ENCODE measurements around the gene BLVRA. TPM values are rescaled to one million over a fixed set of nuclear protein-coding genes. Genes with fewer than 3 reads are reported as not detected.

Gene BLVRA
- total and polyA plus RNA-seq, 2 donors (not counting 1 experiment from before 2014, with no cell fraction given): 5.4 to 6.9 TPM

DNA sequence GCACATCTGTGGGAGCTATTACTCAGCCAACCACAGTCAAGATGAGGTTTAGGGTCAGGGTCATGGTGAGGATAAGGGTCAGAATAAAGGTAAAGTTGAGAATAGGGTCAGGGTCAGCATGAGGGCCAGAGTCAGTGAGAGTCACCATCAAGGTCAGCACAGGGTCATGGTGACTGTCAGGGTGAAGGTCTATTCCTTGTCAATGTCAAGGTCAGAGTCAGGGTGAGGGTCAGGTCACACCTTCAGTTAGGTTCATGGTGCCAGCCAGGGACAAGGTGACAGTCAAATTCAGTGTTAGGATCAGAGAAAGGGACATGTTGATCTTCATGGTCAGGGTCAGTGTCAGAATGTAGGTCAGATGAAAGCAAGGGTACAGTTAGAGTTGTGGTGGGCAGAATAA, 96.7 kb downstream of the BLVRA start:
- DNase-seq: no peak
- no peak for ATAC-seq (ENCODE audit: low read depth)
- TF ChIP-seq, protein P1, sequence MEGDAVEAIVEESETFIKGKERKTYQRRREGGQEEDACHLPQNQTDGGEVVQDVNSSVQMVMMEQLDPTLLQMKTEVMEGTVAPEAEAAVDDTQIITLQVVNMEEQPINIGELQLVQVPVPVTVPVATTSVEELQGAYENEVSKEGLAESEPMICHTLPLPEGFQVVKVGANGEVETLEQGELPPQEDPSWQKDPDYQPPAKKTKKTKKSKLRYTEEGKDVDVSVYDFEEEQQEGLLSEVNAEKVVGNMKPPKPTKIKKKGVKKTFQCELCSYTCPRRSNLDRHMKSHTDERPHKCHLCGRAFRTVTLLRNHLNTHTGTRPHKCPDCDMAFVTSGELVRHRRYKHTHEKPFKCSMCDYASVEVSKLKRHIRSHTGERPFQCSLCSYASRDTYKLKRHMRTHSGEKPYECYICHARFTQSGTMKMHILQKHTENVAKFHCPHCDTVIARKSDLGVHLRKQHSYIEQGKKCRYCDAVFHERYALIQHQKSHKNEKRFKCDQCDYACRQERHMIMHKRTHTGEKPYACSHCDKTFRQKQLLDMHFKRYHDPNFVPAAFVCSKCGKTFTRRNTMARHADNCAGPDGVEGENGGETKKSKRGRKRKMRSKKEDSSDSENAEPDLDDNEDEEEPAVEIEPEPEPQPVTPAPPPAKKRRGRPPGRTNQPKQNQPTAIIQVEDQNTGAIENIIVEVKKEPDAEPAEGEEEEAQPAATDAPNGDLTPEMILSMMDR (IDR thresholded peaks at IDR 0.05): no peak
- TF ChIP-seq EZH2 (IDR thresholded peaks at IDR 0.05; ENCODE audit: borderline replicate concordance, insufficient read depth, low read depth, low read length, poor library complexity, severe bottlenecking): no peak
- peaks cover 0 to 6% (median 0%) of the 10 kb centered on the region in 3 donors for H3K9me3 ChIP-seq (ENCODE audit: control extremely low read depth in 1 of 3, control insufficient read depth in 2 of 3, insufficient read depth in 1 of 3, low read length in 2 of 3)
- ChIA-PET CTCF (no interaction called here), POLR2A (no interaction called here)
- no peaks in the 10 kb centered on the region for H3K4me1 Mint-ChIP-seq
- no peaks in the 10 kb centered on the region for H3K9me3 Mint-ChIP-seq (ENCODE audit: insufficient read depth)
- H3K4me3 ChIP-seq (ENCODE audit: control extremely low read depth in 1 of 5, extremely low read depth in 1 of 5, insufficient read depth in 1 of 5, low read depth in 2 of 5, low read length in 4 of 5): no peak overlapping the region
- H3K4me3 Mint-ChIP-seq: no peak overlapping the region
- H3K27me3 Mint-ChIP-seq: peaks cover 9% of the 10 kb centered on the region
- H3K27ac ChIP-seq (ENCODE audit: low read length in 2 of 2): no peak overlapping the region
- no peak overlapping the region for H2AFZ ChIP-seq (ENCODE audit: insufficient read depth, low read depth, low read length, poor library complexity, severe bottlenecking)
- no peaks in the 10 kb centered on the region for H3K79me2 ChIP-seq (ENCODE audit: control insufficient read depth, insufficient read depth, low read length)
- intact Hi-C loops (cut with micrococcal nuclease): no loop called here
- peaks cover 0 to 2% (median 0%) of the 10 kb centered on the region in 4 experiments for H3K27me3 ChIP-seq (replicated peaks in 1 of 4; ENCODE audit: control extremely low read depth in 1 of 4, control insufficient read depth in 3 of 4, insufficient read depth in 4 of 4, low read length in 3 of 4)
- H4K20me1 ChIP-seq (ENCODE audit: control insufficient read depth, insufficient read depth, low read length, poor library complexity, severe bottlenecking): no peaks in the 10 kb centered on the region
- H3K4me1 ChIP-seq (ENCODE audit: control insufficient read depth in 2 of 2, insufficient read depth in 2 of 2, low read length in 2 of 2): no peaks in the 10 kb centered on the region
- H3K36me3 ChIP-seq (replicated peaks in 1 of 2; ENCODE audit: control extremely low read depth in 1 of 2, control insufficient read depth in 1 of 2, extremely low read depth in 1 of 2, insufficient read depth in 2 of 2, low read length in 1 of 2): no peaks in the 10 kb centered on the region
- no peak overlapping the region for H3K4me2 ChIP-seq (replicated peaks; ENCODE audit: low read depth, low read length, poor library complexity, severe bottlenecking)
- H3K9ac ChIP-seq (ENCODE audit: low read length): no peak overlapping the region
- H3K27ac Mint-ChIP-seq: no peak overlapping the region

- no peak overlapping the region for H3K27ac Mint-ChIP-seq
- CTCF ChIA-PET: no interaction called here
- H3K4me1 ChIP-seq (ENCODE audit: control insufficient read depth in 2 of 2, insufficient read depth in 2 of 2, low read length in 2 of 2): no peaks in the 10 kb centered on the region
- no peak overlapping the region for H3K4me3 ChIP-seq (ENCODE audit: control extremely low read depth in 1 of 5, extremely low read depth in 1 of 5, insufficient read depth in 1 of 5, low read depth in 2 of 5, low read length in 4 of 5)
- H3K9ac ChIP-seq (ENCODE audit: low read length): no peak overlapping the region
- H3K27me3 ChIP-seq (replicated peaks in 1 of 4; ENCODE audit: control extremely low read depth in 1 of 4, control insufficient read depth in 3 of 4, insufficient read depth in 4 of 4, low read length in 3 of 4): peaks cover 0 to 2% (median 0%) of the 10 kb centered on the region in 4 experiments
- ATAC-seq (ENCODE audit: low read depth): no peak
- no peak overlapping the region for H3K4me2 ChIP-seq (replicated peaks; ENCODE audit: low read depth, low read length, poor library complexity, severe bottlenecking)
- no peaks in the 10 kb centered on the region for H3K79me2 ChIP-seq (ENCODE audit: control insufficient read depth, insufficient read depth, low read length)
- H3K27me3 Mint-ChIP-seq: peaks cover 9% of the 10 kb centered on the region
- 98% methylated on average over 4 of the region's 4 CpGs for WGBS (ENCODE audit: insufficient coverage)
- no peak overlapping the region for H2AFZ ChIP-seq (ENCODE audit: insufficient read depth, low read depth, low read length, poor library complexity, severe bottlenecking)
- H3K4me3 Mint-ChIP-seq: no peak overlapping the region
- no peaks in the 10 kb centered on the region for H3K36me3 ChIP-seq (replicated peaks in 1 of 2; ENCODE audit: control extremely low read depth in 1 of 2, control insufficient read depth in 1 of 2, extremely low read depth in 1 of 2, insufficient read depth in 2 of 2, low read length in 1 of 2)
- peaks cover 0 to 6% (median 0%) of the 10 kb centered on the region in 3 donors for H3K9me3 ChIP-seq (ENCODE audit: control extremely low read depth in 1 of 3, control insufficient read depth in 2 of 3, insufficient read depth in 1 of 3, low read length in 2 of 3)
- no peaks in the 10 kb centered on the region for H3K4me1 Mint-ChIP-seq
- H3K9me3 Mint-ChIP-seq (ENCODE audit: insufficient read depth): no peaks in the 10 kb centered on the region
- TF ChIP-seq, protein P1 (IDR thresholded peaks at IDR 0.05): no peak
- no peak for TF ChIP-seq EZH2 (IDR thresholded peaks at IDR 0.05; ENCODE audit: borderline replicate concordance, insufficient read depth, low read depth, low read length, poor library complexity, severe bottlenecking)
- intact Hi-C loops (cut with micrococcal nuclease): no loop called here
- POLR2A ChIA-PET: no interaction called here
- no peaks in the 10 kb centered on the region for H4K20me1 ChIP-seq (ENCODE audit: control insufficient read depth, insufficient read depth, low read length, poor library complexity, severe bottlenecking)
- no peak overlapping the region for H3K27ac ChIP-seq (ENCODE audit: low read length in 2 of 2)
- no peak for DNase-seq
Measured at GRCh38 chr7:43856316-43856715, 97.8 kb downstream of the BLVRA start.

Other genes with a start within 250 kb of the BLVRA start
- 111 and 115 TPM in 2 replicates for gene STK17A, start 175.6 kb upstream of the BLVRA start, total RNA-seq
- gene STK17A, start 175.6 kb upstream of the BLVRA start, polyA plus RNA-seq: 72.8 and 84.3 TPM in 2 replicates
- 72.7 and 89.7 TPM in 2 replicates for gene COA1, start 29.2 kb upstream of the BLVRA start, total RNA-seq
- 28.7 and 31.8 TPM in 2 replicates for gene COA1, start 29.2 kb upstream of the BLVRA start, polyA plus RNA-seq
- 44.3 and 54.1 TPM in 2 replicates for gene MRPS24, start 110.8 kb downstream of the BLVRA start, total RNA-seq
- 81.6 and 102 TPM in 2 replicates for gene MRPS24, start 110.8 kb downstream of the BLVRA start, polyA plus RNA-seq
- gene URGCP, start 147.9 kb downstream of the BLVRA start, total RNA-seq: 25.1 and 31.3 TPM in 2 replicates
- 12.5 and 16.5 TPM in 2 replicates for gene URGCP, start 147.9 kb downstream of the BLVRA start, polyA plus RNA-seq
- 9.4 and 11.4 TPM in 2 replicates for gene UBE2D4, start 167.8 kb downstream of the BLVRA start, total RNA-seq
- gene UBE2D4, start 167.8 kb downstream of the BLVRA start, polyA plus RNA-seq: 4.7 and 5.8 TPM in 2 replicates
- gene SPDYE1, start 239.2 kb downstream of the BLVRA start, total RNA-seq: 0.10 TPM in 1 of 2 replicates, not detected in the other
- not detected in 2 replicates for gene SPDYE1, start 239.2 kb downstream of the BLVRA start, polyA plus RNA-seq

All from B cell (primary cell).